Neural progenitor cell (in vitro differentiated cells): Measurements from ENCODE around the gene PRR16.

Experiments used
- EZH2 ChIP-seq: fragments of 200-600 bp; sonication (generic); IDR thresholded peaks from 2 replicates; pipeline ENCODE4 v1.6.1; 2017; ENCODE audit warnings: antibody characterized with exemption, mild to moderate bottlenecking, moderate library complexity
- EZH2phosphoT487 ChIP-seq: fragments of 200-600 bp; sonication (generic); IDR thresholded peaks from 2 replicates; pipeline ENCODE4 v1.6.1; 2017; ENCODE audit warnings: antibody characterized with exemption
- TF ChIP-seq, protein P1 (sequence below): fragments of 200-600 bp; sonication (generic); IDR thresholded peaks from 2 replicates; pipeline ENCODE4 v1.5.1; 2017; ENCODE audit warnings: antibody characterized with exemption, mild to moderate bottlenecking

DNA sequence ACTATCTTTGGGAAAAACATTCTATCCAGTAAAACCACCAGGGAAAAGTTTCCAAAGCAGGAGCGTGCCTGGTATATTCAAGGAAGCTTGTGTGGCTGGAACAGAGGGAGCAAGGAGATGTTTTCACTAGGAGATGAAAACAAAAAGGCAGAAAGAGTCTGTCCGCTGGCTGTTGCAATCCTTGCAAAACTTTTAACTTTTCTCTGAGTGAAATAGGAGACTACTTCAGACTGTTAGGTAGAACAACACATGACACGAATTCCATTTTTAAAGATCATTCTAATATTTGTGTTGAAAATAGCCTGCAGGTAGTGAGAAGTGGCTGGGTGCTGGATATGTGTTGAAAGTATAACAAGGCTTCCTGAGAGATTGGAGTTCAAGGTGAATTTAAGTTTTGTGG lies 69.5 kb downstream of the PRR16 start:
- TF ChIP-seq, protein P1, sequence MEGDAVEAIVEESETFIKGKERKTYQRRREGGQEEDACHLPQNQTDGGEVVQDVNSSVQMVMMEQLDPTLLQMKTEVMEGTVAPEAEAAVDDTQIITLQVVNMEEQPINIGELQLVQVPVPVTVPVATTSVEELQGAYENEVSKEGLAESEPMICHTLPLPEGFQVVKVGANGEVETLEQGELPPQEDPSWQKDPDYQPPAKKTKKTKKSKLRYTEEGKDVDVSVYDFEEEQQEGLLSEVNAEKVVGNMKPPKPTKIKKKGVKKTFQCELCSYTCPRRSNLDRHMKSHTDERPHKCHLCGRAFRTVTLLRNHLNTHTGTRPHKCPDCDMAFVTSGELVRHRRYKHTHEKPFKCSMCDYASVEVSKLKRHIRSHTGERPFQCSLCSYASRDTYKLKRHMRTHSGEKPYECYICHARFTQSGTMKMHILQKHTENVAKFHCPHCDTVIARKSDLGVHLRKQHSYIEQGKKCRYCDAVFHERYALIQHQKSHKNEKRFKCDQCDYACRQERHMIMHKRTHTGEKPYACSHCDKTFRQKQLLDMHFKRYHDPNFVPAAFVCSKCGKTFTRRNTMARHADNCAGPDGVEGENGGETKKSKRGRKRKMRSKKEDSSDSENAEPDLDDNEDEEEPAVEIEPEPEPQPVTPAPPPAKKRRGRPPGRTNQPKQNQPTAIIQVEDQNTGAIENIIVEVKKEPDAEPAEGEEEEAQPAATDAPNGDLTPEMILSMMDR = no peak
- TF ChIP-seq EZH2 = no peak
- TF ChIP-seq EZH2phosphoT487 = no peak
